Dermis microvascular lymphatic vessel endothelial cell (primary cell): Measurements from ENCODE around the gene ABHD12. TPM values are rescaled to one million over a fixed set of nuclear protein-coding genes. Genes with fewer than 3 reads are reported as not detected.
"Not testable (repeated sequence)": the region's sequence is repeated elsewhere in the genome, so short reads cannot be mapped to it uniquely, and the experiment has no call there.

Experiments
- DNase-seq, 2 donors: peaks; one replicate each; pipeline versions ENCODE4 v3.0.0 to v3.0.0-alpha.2; 2010; ENCODE audit warnings: low read depth in 2 of 2
- total RNA-seq: library from RNA; depleted of rRNA; stranded (reverse); fragments of >200 nt; gene quantifications from 2 replicates; pipeline ENCODE4 v1.2.1, GENCODE V29; 2014

ABHD12 gene
- total RNA-seq, 1 donor from 2014 or later: 25.4 TPM

DNA sequence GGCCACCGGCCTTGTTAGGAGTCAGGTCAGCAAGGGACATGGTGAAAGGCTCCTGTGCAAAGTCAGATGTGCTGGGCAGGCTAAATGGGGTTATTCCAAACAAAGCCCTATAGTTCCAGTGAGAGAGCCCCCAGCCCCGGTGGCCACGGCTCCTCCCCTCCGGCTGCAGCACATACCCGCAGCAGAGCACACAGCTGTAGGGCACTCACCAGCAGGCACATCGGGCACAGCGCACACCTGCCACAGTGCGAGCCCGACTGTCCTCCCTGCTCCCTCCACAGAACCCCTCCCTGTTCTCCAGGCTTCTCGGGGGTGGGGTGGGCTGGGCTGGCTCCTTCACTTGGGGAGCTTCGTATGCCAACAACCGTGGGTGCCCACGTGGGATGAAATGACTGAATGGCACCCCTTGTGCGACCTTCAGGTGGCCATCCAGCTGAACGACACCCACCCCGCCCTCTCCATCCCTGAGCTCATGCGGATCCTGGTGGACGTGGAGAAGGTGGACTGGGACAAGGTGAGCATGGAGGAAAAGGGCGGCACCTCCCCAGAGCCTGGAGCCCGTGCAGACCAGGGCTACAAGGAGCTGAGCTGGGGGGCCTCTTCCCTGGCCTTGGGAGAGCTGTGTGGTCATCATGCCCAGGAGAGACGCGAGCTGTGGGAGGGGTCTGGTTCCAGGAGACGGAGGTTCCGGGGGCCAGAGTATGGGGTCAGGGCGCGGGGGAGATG is 111.8 kb downstream of the ABHD12 start:
- DNase-seq: no peak

DNA sequence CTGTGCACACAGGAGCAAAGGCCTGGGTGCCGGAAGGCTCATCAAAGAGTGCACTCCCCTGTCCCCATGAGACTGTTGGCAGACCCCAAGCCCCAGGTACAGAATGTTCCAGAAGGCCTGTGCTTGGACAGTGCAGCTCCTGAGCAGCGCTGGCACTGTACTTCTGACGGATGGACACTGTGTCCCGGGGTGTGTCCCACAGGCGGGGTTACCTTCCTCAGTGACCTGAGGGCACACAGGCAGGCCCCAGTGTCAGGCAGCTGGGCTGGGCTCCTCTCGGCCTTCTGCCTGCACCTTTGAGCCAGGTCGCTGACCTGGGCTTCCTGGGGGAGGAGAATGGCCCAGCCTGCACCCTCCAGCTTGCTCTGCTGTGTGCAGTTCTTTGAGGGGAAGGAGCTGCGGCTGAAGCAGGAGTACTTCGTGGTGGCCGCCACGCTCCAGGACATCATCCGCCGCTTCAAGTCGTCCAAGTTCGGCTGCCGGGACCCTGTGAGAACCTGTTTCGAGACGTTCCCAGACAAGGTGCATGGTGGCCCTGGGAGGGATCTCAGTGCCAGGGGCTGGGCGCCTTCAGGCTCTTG is 112.6 kb downstream of the ABHD12 start:
- DNase-seq: no peak

DNA sequence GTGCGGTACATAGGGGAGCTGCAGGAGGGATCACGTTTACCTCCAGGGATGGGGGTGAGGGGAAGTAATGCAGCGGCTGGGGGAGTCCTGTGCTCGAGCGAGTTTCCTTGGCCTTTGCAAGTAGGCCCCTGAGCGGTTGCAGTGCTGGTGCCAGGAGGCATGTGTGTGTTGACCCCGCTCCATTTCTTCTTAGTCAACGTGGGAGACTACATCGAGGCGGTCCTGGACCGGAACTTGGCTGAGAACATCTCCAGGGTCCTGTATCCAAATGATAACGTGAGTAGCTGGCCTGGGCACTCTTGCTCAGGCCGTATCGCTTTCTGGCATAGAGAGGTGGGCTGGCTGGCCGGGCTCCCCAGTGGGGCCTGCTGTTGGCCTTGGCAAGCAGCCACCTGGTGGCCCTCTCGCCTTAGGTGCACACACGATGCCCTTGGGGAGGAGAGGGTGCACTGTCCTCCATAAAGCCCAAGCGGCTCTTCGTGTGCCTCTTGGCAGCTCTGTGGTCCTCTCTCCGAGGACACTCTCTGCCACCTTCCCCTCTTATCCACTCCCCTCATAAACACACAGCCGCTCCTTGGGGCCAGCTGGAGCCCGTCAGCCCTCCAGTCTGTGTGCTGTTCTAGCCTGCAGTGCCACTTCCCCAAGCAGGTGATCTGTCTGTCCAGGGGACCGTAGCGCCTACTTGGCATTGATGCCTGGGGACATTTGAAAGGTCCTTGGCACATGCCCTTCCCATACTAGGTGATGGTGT is 113.4 kb downstream of the ABHD12 start:
- no peak for DNase-seq

DNA sequence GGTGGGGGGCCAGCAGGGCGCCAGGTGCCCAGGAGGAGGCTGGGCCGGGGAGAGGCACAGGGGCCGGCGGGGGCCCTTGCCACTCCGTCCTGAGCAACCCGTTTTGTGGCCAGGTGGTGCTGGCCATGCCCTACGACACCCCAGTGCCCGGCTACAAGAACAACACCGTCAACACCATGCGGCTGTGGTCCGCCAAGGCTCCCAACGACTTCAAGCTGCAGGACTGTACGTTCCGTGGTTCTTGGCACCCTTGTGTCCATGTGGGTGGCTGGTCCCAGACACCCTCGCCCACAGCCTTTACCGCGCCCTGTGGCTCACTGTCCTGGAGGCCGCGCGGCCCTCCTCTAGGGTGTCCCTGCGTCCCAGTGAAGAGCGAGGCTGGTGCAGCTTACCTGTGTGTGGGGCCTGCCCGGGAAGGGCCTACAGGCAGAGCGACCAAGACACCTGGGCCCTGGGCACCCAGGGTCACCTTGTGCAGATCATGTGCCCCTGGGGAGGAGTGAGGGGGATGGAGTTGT is 114.0 kb downstream of the ABHD12 start:
- no peak for DNase-seq

DNA sequence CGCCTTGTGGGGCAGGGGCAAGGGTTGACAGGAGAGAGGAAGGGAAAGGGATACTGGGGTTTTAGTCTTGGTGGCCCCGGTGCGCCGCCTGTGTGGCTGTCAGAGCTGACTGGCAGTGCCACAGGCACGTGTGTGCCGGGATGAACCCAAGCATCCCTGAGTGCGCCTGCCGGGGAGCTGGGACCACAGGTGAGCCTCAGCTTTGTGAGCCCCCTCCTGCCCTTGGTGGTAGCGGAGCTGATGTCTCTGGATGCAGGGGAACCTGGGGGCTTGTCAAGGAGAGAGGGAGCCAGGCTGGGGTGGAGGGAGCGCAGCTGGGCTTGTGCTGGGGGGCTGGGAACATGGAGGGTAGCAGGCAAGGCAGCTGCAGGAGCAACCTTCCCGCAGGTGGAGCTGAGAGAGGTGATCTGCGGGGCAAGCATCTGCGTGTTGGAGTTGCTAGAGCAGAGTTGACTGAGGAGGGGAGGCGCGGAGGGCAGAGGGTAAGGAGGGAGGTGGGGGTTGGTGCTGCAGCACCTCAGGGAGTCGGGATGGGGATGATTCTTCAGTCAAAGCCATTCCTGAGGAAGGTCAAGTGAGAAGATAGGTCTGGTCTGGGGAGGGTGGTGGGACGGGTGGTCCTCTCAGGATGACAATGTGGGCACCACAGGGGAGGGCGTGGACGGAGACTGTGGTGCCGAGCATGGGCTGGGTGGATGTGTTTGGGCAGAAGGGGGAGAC is 114.7 kb downstream of the ABHD12 start:
- DNase-seq: no peak

DNA sequence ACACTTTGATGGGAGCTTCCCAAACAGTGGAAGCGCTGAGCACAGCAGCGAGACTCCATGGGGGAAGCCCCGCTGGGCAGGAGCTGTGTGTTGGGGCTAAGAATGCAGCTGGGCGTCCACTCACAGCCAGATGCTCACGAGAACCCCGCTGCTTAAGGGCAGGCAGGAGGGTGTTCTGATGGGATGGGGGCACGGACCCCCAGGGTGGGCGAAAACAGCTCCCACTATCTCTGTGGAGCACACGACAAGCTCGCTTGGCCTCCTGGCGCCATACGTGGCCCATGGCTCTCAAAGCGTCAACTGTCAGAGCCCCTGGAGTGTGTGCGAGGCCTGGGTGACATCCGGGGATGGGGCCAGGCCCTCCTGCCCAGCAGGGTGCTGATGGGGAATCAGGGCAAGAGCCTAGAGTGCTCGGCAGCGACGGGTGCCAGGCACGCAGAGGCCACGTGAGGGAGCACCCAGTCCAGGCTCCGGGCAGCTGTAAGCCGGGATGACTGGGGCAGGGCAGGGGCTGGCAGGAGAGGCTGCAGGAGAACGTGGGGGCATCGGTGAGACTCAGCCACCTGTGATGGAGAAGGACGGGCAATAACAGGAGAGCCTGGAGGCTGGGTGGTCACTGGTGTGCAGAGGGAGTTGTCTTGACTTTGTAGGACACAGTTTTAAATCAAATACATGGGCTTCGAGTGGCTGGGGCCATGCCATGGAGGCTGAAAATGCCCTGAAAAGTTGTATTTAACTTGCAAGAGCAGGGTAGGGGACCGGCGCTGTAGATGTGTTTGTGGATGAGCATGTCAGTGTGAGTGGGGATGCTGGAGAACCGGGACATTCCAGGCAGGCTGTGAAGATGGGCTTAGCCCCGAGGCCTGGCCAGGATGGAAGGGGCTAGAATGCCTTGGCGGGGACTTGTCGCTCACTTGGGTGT is 115.5 kb downstream of the ABHD12 start:
- no peak for DNase-seq

DNA sequence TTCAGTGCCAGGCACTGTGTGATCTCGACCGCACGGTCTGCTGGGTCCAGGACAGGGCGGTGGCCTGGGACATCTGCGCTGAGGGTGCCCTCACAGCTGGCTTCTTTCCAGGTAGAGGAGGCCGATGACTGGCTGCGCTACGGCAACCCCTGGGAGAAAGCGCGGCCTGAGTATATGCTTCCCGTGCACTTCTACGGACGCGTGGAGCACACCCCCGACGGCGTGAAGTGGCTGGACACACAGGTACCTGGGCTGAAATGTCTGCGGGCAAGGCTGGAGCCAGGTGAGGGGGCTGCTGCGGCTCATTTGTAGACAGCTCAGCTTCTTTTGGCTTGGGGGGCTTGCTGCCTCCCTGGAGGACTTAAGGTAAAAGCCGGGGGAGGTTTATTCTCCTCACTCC is 116.2 kb downstream of the ABHD12 start:
- DNase-seq: no peak

DNA sequence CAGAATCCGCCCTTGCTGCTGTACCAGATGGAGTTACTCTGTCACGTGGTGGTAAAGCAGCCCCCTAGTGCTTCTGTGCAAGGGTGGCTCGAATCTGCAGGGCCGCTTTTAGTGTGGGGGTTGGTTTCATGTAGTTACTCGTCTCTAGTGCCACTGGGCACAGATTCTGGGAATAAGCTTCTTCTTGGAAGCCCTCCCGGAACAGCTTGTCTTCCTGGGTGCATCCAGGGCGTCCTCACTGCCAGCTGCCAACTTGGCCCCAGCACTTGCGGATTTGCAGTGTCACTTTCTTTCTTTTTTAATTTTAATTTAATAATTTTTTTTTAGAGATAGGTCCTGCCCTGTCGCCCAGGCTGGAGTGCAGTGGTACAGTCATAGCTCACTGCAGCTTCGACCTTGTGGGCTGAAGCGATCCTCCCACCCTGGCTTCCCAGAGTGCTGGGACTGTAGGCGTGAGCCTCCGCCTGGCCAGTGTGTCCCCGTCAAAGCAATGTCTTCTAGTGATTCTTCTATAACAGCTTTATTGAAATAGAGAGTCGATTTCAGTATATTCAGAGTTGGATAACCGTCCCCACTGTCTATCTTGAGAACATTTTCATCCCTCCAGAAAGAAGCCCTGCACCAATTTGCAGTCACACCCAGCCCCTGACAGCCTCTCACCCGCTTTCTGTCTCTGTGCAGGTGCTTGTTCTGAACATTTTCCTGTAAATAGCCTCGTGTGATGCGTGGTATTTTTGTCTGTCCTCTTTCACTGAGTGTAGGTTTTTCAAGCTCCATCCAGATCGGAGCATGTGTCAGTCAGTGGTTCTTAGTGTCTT is 116.9 kb downstream of the ABHD12 start:
- DNase-seq: no peak

DNA sequence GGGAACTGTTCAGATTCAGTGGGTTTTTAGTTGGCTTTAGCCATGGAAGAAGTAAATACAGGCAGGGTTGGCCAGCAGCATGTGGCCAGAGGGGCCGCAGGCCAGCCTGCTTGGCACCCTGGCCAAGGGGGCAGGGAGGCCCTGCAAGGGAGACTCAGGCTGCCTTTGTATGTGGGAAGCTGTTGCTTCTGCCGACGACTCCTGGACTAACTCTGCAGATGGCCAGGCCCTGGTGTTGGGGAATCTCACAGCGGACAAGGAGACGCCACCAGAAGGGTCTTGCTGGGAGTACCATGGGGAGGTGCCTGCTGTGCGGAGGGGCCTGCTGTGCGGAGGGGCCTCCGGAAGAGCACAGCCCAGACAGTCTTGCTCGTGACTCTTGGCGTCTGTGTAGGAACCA is 117.6 kb downstream of the ABHD12 start:
- DNase-seq: no peak

DNA sequence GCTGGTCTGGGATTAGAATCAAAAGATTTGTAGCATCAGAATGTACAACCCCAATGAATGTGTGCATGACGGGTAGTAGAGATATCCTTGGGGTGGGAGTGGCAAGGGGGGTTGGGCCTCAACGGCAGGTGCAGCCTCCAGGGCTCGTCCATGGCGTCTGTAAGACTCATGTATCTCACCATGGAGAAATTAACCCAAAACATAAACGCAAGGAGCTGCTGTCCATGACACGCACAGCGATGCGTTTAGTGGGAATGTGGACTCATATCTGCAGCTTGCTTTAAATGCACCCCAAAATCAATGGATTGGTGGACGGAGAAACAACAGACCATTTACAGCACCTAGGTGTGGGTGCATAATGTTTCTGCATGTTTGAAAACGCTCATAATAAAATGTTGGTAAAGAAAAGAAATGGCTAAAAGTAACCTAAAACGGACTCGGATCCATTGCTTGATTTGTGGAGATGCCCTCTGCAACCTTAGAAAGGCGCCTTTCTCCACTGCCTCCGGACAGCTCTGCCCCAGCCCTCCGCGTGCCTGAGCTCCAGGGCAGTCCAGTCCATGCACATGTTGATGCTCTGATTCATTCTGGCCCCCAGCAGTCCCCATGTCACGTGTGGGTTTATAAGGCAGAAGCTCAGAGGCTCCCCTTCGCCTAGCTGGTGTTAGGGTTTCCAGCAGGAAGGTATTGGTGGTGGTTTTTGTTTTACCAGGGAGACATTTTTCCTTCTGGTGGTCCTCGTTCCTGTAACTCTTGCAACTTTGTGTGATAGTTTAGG is 118.2 kb downstream of the ABHD12 start:
- DNase-seq: no peak

DNA sequence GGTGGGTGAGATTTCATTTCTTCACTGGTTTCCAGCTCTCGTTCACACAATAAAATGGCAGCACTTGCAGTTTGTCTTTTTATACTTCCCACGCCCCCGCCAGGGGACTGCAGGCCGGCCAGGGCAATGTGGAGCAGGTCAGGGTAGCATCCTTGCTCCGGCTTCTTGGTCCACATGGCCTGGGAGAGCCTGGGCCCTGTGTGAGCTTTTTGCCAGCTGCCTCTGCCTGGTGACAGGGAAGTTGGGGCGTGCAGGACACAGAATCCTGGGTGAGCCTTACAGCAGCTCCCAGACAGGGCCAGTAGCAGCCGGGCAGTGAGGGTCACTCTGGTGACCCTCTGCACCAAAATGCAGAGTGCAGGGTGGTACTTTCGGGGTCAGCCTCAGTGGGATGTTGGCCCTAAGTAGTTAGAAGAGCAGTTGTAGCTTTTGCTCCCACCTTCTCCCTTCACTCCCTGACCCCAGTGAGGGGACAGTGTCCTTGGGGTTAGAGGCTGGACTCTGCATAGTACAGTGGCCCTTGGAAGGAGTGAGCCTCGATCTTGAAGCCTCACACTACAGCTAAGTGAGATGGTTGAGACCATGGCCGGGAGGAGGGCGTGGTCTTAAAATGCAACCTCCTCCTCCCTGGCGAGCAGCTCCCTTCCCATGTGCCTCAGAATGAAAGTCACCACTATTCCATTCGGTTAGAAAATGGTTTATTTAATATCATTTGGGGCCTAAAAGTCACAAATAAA is 119.0 kb downstream of the ABHD12 start:
- no peak for DNase-seq

DNA sequence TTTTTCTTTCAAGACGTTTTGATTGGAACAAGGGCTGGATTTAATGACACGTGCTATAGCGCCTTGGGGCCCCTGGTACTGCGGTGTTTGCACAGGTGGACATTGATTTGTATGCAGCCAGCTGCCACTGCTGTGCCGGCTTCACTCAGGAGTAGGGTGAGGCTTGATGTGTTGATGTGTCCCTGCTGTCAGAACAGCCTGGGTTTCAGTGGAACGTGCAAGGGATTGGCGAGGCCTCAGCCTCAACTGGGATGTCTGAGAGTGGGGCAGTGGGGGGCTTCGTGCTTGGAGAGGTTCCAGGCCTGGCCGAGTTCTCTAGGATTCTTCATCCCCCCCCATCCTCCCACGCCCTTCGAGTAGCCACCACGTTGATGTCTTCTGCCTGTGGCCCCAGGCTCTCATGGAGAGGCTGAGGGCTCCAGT is 119.8 kb downstream of the ABHD12 start:
- no peak for DNase-seq

DNA sequence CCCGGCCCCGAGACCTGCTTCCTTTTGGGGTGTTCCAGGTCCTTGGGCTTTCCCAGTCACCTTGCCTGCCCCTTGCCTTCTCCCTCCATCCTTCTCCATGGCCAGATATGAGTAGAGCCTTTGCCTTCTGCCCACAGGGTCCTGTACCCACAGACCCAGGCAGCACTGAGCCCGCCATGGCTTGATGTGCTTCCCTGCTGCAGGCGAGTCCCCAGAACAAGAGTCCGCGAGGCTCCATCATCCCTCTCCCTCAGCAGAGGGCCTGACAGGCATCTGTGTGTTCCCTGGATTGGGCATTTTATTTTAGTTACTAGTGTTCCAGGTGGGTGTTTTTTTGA is 120.8 kb downstream of the ABHD12 start:
- DNase-seq: no peak

DNA sequence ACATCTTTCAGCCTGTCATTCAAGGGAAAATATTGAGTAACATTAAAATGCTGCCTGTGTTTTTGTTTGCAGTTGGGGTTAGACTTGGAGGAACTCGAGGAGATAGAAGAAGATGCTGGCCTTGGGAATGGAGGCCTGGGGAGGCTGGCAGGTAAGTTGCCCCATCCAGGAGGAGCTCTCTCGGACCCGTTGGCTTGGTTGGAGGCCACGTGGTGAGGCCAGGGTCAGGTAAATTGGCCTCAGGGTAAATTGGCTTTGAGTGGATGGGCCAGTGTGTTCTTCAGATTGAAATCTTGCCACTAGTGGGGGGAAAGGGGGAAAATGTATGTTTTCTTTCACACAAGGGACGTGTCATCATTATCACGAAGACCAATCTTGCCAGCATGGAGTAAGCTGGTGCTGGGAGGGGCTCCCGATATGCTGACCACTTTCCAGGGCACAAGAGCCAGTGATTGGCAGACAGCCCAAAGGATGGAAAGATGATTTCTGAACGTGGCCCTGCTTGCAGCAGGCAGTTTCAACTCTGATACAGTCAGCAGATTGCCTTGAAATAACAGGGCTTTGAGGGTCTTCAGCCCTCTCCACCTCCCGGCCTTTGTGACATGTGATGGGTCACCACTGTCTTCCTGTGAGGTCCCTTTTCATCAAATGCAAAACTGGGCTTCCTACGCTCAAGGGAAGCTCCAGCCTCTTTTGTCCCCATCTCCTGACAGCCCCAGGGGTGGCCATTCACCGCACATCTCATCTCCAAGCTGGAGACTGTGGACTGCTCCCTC is 121.4 kb downstream of the ABHD12 start:
- no peak for DNase-seq

DNA sequence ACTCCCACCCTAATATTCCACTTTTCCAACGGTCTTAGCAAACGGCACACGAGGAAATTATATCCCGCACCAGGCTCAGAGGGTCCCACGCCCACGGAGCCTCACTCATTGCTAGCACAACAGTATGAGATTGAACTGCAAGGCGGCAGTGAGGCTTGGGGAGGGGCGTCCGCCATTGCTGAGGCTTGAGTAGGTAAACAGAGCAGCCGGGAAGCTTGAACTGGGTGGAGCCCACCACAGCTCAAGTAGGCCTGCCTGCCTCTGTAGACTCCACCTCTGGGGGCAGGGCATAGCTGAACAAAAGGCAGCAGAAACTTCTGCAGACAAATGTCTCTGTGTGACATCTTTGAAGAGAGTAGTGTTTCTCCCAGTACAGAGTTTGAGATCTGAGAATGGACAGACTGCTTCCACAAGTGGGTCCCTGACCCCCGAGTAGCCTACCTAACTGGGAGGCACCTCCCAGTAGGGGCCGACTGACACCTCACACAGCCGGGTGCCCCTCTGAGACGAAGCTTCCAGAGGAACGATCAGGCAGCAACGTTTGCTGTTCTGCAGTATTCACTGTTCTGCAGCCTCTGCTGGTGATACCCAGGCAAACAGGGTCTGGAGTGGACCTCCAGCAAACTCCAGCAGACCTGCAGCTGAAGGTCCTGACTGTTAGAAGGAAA is 129.7 kb downstream of the ABHD12 start:
- not testable (repeated sequence) for DNase-seq

DNA sequence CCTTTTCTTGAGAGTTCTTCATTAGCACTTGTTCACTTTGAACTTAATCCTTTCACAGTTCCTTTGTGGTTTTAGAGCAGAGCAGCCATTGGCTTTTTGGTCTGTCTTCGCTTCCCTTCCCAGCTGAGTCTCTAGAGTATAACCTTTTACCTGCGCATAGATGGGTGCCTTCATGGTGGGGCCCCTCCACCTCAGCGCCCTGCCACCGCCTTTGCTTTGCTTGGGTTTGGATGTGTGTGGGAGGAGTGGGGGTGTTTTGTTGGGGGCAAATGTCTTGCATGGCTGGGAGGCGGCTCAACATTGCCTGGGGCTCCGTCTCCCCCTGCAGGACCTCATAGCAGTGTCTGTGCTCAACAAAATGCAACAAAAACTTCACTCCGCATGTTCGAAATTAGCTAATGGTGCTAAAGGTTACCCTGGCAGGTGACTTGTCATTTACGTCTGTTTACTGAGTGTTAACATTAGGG is 130.8 kb downstream of the ABHD12 start:
- DNase-seq: no peak

DNA sequence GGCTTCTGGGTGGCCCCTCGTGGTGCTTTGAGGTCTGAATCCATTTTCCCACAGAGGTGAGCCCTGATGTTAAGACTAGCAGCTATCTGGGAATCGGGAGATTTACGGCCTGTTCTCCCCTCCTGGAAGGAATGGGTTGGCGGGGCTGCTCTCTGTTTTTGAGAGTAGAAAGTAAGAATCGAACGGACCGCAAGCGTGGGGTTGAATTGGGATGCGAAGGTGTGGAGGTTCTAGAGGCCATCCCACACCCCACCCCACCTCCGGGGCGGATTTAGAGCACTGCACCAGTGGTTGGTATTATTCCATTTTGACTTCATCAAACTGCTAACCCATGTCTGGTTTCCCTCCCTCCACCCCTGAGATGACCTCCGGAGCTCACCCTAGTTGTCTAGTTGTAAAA is 131.3 kb downstream of the ABHD12 start:
- DNase-seq: no peak
